H1 (cell line): ENCODE measurements around the gene VPS26A. TPM values are rescaled to one million over a fixed set of nuclear protein-coding genes. Genes with fewer than 3 reads are reported as not detected.

ENCODE experiments used
- CTCF ChIA-PET: fragments of 300-600 bp; sonication (Branson Sonifier 250); formaldehyde crosslinking; loops from one replicate; lab custom pipeline; 2021; ENCODE audit not compliant: partially characterized antibody; lab: Charles Lee
- POLR2A ChIA-PET: fragments of 300-600 bp; sonication (Branson Sonifier 250); formaldehyde crosslinking; loops from one replicate; lab custom pipeline; 2021; ENCODE audit warnings: inconsistent platforms; ENCODE audit not compliant: partially characterized antibody; lab: Charles Lee
- DNase-seq, 2 experiments: peaks; one replicate each; pipeline versions ENCODE4 v3.0.0 to v3.0.0-alpha.2; 2010 to 2022; ENCODE audit warnings: low spot score in 2 of 2, low read depth in 1 of 2, mixed read lengths in 1 of 2
- FAIRE-seq: peaks from 2 replicates; lab custom pipeline; 2011; peaks lifted over from hg19 to GRCh38; lab: Jason Lieb, UNC
- H2AFZ ChIP-seq: 2 replicates; pipeline ENCODE4 v1.8.1; 2012; ENCODE audit warnings: low read length, inconsistent platforms
- H2AK5ac ChIP-seq: 2 replicates; pipeline ENCODE4 v1.6.1; 2013; ENCODE audit warnings: low read depth, low read length
- H2BK120ac ChIP-seq: replicated peaks from 2 replicates; pipeline ENCODE3; 2013; ENCODE audit warnings: low read depth, low read length, inconsistent platforms
- H2BK12ac ChIP-seq: 2 replicates; pipeline ENCODE4 v1.6.1; 2013; ENCODE audit warnings: low read depth, low read length
- H2BK15ac ChIP-seq: 2 replicates; pipeline ENCODE4 v1.6.1; 2013; ENCODE audit warnings: low read length
- H2BK20ac ChIP-seq: 2 replicates; pipeline ENCODE4 v1.6.1; 2013; ENCODE audit warnings: low read length
- H2BK5ac ChIP-seq: 2 replicates; pipeline ENCODE4 v1.6.1; 2013; ENCODE audit warnings: low read depth, low read length
- H3K14ac ChIP-seq: 2 replicates; pipeline ENCODE4 v1.6.1; 2013; ENCODE audit warnings: inconsistent platforms; ENCODE audit not compliant: insufficient read length
- H3K18ac ChIP-seq: 2 replicates; pipeline ENCODE4 v1.6.1; 2013; ENCODE audit warnings: low read length; ENCODE audit errors: extremely low read depth
- H3K23ac ChIP-seq: 2 replicates; pipeline ENCODE4 v1.6.1; 2013; ENCODE audit warnings: inconsistent platforms; ENCODE audit not compliant: insufficient read length
- H3K23me2 ChIP-seq: 2 replicates; pipeline ENCODE4 v1.6.1; 2013; ENCODE audit warnings: low read depth, low read length
- H3K27ac ChIP-seq: 2 replicates; pipeline ENCODE4 v1.6.1; 2011; ENCODE audit warnings: low read depth, low read length, inconsistent platforms
- H3K27me3 ChIP-seq, 4 experiments: replicated peaks in 1 of 4; 1 replicate in 1 of 4; 2 replicates in 3 of 4; pipeline versions ENCODE4 v1.6.1 to v1.8.1; 2011 to 2013; ENCODE audit warnings: low read length in 3 of 4, mild to moderate bottlenecking in 3 of 4, inconsistent platforms in 2 of 4, mixed read lengths in 2 of 4, moderate library complexity in 1 of 4; ENCODE audit not compliant: control insufficient read depth in 3 of 4, insufficient read depth in 3 of 4; ENCODE audit errors: extremely low read depth in 1 of 4
- H3K36me3 ChIP-seq, 4 experiments: 2 replicates each; pipeline versions ENCODE4 v1.6.1 to v1.8.1; 2011 to 2013; ENCODE audit warnings: mild to moderate bottlenecking in 4 of 4, low read length in 3 of 4, moderate library complexity in 2 of 4, control low read depth in 1 of 4, inconsistent platforms in 1 of 4; ENCODE audit not compliant: insufficient read depth in 4 of 4, control insufficient read depth in 2 of 4
- H3K4ac ChIP-seq: replicated peaks from 2 replicates; pipeline ENCODE3; 2013; ENCODE audit warnings: low read length, low read depth, mixed read lengths, inconsistent platforms; ENCODE audit not compliant: insufficient read length
- H3K4me1 ChIP-seq, 4 experiments: replicated peaks in 1 of 4; 1 replicate in 1 of 4; 2 replicates in 3 of 4; pipeline versions ENCODE4 v1.6.1 to v1.8.1; 2011 to 2013; ENCODE audit warnings: low read length in 3 of 4, inconsistent platforms in 2 of 4, mixed read lengths in 1 of 4; ENCODE audit not compliant: insufficient read depth in 4 of 4, control insufficient read depth in 3 of 4
- H3K4me2 ChIP-seq, 2 experiments: 2 replicates each; pipeline versions ENCODE4 v1.6.1 to v1.8.1; 2011 to 2013; ENCODE audit warnings: low read depth in 2 of 2, low read length in 2 of 2, control low read depth in 1 of 2, inconsistent platforms in 1 of 2, mild to moderate bottlenecking in 1 of 2; ENCODE audit not compliant: insufficient read depth in 1 of 2
- H3K4me3 ChIP-seq, 4 experiments: fragments of 200-600, 300-600 bp in 1 of 4; sonication (generic), shearing (Covaris generic), sonication (Bioruptor Twin) in 1 of 4; 2 replicates each; pipeline versions ENCODE4 v1.5.1 to v1.8.1; 2011 to 2016; ENCODE audit warnings: low read length in 4 of 4, low read depth in 3 of 4, control low read depth in 2 of 4, inconsistent platforms in 2 of 4, mild to moderate bottlenecking in 2 of 4, mixed read lengths in 1 of 4, moderate library complexity in 1 of 4; ENCODE audit not compliant: insufficient read depth in 2 of 4; ENCODE audit errors: extremely low read depth in 1 of 4
- H3K56ac ChIP-seq: replicated peaks from 2 replicates; pipeline ENCODE3; 2013; ENCODE audit warnings: low read depth, mild to moderate bottlenecking, mixed read lengths, low read length, inconsistent platforms; ENCODE audit not compliant: insufficient read length
- H3K79me1 ChIP-seq: 2 replicates; pipeline ENCODE4 v1.6.1; 2013; ENCODE audit warnings: low read depth, low read length, control low read depth
- H3K79me2 ChIP-seq, 2 experiments: 2 replicates each; pipeline versions ENCODE4 v1.6.1 to v1.8.1; 2012 to 2013; ENCODE audit warnings: low read length in 2 of 2, mild to moderate bottlenecking in 2 of 2, inconsistent platforms in 1 of 2; ENCODE audit not compliant: insufficient read depth in 2 of 2, control insufficient read depth in 1 of 2
- H3K9ac ChIP-seq, 4 experiments: replicated peaks in 1 of 4; 1 replicate in 1 of 4; 2 replicates in 3 of 4; pipeline versions ENCODE4 v1.6.1 to v1.8.1; 2011 to 2013; ENCODE audit warnings: low read depth in 3 of 4, low read length in 3 of 4, control low read depth in 2 of 4, mild to moderate bottlenecking in 2 of 4, moderate library complexity in 2 of 4, inconsistent platforms in 1 of 4; ENCODE audit errors: extremely low read depth in 1 of 4
- H3K9me3 ChIP-seq, 2 experiments: 2 replicates each; pipeline versions ENCODE4 v1.6.1 to v1.8.1; 2012 to 2013; ENCODE audit warnings: mild to moderate bottlenecking in 2 of 2, moderate library complexity in 2 of 2, control low read depth in 1 of 2, inconsistent platforms in 1 of 2, low read depth in 1 of 2, low read length in 1 of 2, mixed read lengths in 1 of 2; ENCODE audit not compliant: insufficient read depth in 2 of 2
- H4K20me1 ChIP-seq, 2 experiments: replicated peaks in 1 of 2; 2 replicates each; pipeline versions ENCODE3 to v1.8.1; 2011 to 2013; ENCODE audit warnings: inconsistent platforms in 2 of 2, low read length in 2 of 2, mild to moderate bottlenecking in 1 of 2; ENCODE audit not compliant: insufficient read depth in 2 of 2, control insufficient read depth in 1 of 2
- H4K5ac ChIP-seq: 2 replicates; pipeline ENCODE4 v1.6.1; 2013; ENCODE audit warnings: low read length, low read depth, mixed read lengths, inconsistent platforms; ENCODE audit not compliant: insufficient read length
- H4K8ac ChIP-seq: 2 replicates; pipeline ENCODE4 v1.8.0; 2013; ENCODE audit warnings: mild to moderate bottlenecking, moderate library complexity, low read length, inconsistent platforms; ENCODE audit not compliant: insufficient read depth; ENCODE audit errors: extremely low read depth
- H4K91ac ChIP-seq: replicated peaks from 2 replicates; pipeline ENCODE3; 2013; ENCODE audit warnings: low read length, mixed read lengths, inconsistent platforms; ENCODE audit not compliant: insufficient read length
- CBX8 ChIP-seq: fragments of 300-800, 300-1000 bp; sonication (generic); IDR thresholded peaks from 2 replicates; pipeline ENCODE4 v1.7.1; 2016; ENCODE audit warnings: low read depth, low read length, borderline replicate concordance
- CHD2 ChIP-seq: IDR thresholded peaks from 2 replicates; pipeline ENCODE4 v1.6.1; 2012; ENCODE audit warnings: low read length, improper control_type of control experiment
- KDM1A ChIP-seq: fragments of 200-600, 300-600 bp; sonication (generic); IDR thresholded peaks from 2 replicates; pipeline ENCODE4 v1.7.1; 2016; ENCODE audit warnings: mild to moderate bottlenecking, low read length, borderline replicate concordance
- NRF1 ChIP-seq: IDR thresholded peaks from 2 replicates; pipeline ENCODE4 v1.6.1; 2011; ENCODE audit warnings: mild to moderate bottlenecking, low read depth, low read length, improper control_type of control experiment
- POLR2AphosphoS5 ChIP-seq: IDR thresholded peaks from 2 replicates; pipeline ENCODE4 v1.6.1; 2011; ENCODE audit warnings: low read depth, low read length
- SP2 ChIP-seq: IDR thresholded peaks from 2 replicates; pipeline ENCODE4 v1.6.1; 2012; ENCODE audit warnings: mild to moderate bottlenecking, low read length, inconsistent platforms
- SUZ12 ChIP-seq: fragments of 200-600 bp; sonication (generic); IDR thresholded peaks from 2 replicates; pipeline ENCODE4 v1.6.1; 2012; ENCODE audit warnings: mild to moderate bottlenecking, inconsistent platforms, low read length, moderate library complexity, mixed read lengths
- TAF1 ChIP-seq: IDR thresholded peaks from 2 replicates; pipeline ENCODE4 v1.6.1; 2011; ENCODE audit warnings: mild to moderate bottlenecking, low read depth, low read length
- WGBS, 2 experiments: shearing (Covaris generic) in 1 of 2; methylation state at CpG; one replicate each; pipeline versions ENCODE4 v1.1.6 to v1.1.7; 2013 to 2015; ENCODE audit warnings: low lambda C conversion rate in 2 of 2, mixed read lengths in 2 of 2, inconsistent platforms in 1 of 2, low coverage in 1 of 2, missing lambda C conversion rate in 1 of 2; ENCODE audit not compliant: insufficient replicate concordance in 2 of 2, insufficient coverage in 1 of 2, insufficient read length in 1 of 2; ENCODE audit errors: extremely low coverage in 1 of 2, missing lambda C conversion rate in 1 of 2; 5-methylcytosine and 5-hydroxymethylcytosine counted together
- polyA plus RNA-seq, 7 experiments: library from polyadenylated mRNA; depleted of rRNA in 3 of 7; stranded (reverse) in 5 of 7; unstranded in 2 of 7; fragments of >200 nt in 5 of 7; fragments of 200-250 nt in 2 of 7; gene quantifications; 1 replicate in 5 of 7; 2 replicates in 1 of 7; 4 replicates in 1 of 7; pipeline versions ENCODE4 v1.2.1 to v1.2.3, GENCODE V29; 2011 to 2013; ENCODE audit warnings: missing spikeins in 2 of 7, mixed read lengths in 2 of 7
- total RNA-seq: library from RNA; stranded (reverse); fragmentation: NEBNext Ultra II Directional; extraction: Animal tissue kit (Norgen Biotek cat#: 25700); gene quantifications from 2 replicates; pipeline ENCODE4 v1.2.1, GENCODE V29; 2021
- TF ChIP-seq, protein P1 (sequence below): IDR thresholded peaks from 2 replicates; pipeline ENCODE4 v1.6.1; 2012; ENCODE audit warnings: inconsistent platforms

The VPS26A gene
- total and polyA plus RNA-seq, 2 of the 8 experiments (the other 6 are each of a cell fraction or from before 2014, with no cell fraction given) = 10.7 to 44.8 TPM

DNA sequence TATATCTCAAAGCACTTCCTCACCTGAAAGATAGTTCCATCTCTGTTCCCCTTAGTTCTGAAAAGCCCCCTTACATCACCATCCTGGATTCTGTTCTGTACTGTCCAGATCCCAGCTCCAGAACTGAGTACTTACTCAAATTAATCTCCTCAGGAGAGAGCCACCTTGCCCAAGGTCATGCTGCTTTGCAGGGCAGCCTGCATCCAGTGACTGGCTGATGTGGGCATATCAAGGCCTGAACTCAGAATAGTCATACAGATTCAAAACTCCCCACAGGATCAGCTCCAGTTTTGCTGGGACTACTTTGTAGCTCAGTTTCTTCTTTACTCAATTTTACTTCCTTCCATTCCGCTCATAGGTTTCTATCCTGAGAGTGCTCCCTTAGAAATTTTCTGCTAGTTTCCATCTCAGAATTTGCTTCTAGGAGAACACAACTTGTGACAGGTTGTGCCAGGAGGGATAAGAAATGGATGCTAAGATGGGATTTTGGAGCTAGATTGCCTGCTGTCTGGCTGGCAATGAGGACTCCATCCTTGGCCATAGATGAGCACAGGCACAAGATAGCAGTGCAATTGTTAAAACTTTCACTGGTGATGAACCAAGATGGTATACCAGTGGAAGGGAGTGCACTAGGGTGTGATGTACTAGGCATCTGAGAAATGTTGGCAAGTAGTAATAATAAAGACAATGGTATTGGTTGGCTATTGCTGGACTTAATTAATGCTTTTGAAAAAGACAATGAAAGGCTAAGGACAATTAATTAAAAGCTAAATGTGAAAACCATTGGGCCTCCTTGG lies 18.8 kb upstream of the VPS26A start:
- WGBS, 2 experiments = 86% methylated on average over 1 of the region's 1 CpG; no CpG with 5 or more reads in 1 of the 2 experiments
- Histone ChIP-seq H3K27me3 (no peaks in the 10 kb centered on the region), H2AFZ (no peak overlapping the region), H3K27ac (no peak overlapping the region), H3K9ac (no peak overlapping the region), H4K20me1 (no peaks in the 10 kb centered on the region), H3K14ac (no peak overlapping the region), H3K23ac (no peak overlapping the region), H3K4me3 (no peak overlapping the region), H3K4me2 (no peak overlapping the region), H2BK15ac (no peak overlapping the region), H3K18ac (no peak overlapping the region), H4K91ac (no peak overlapping the region), H3K4ac (no peak overlapping the region), H2AK5ac (no peak overlapping the region), H2BK5ac (no peak overlapping the region), H3K56ac (no peak overlapping the region), H3K23me2 (no peaks in the 10 kb centered on the region), H4K5ac (no peak overlapping the region), H3K79me1 (no peaks in the 10 kb centered on the region), H2BK20ac (no peak overlapping the region), H2BK120ac (no peak overlapping the region), H3K79me2 (no peaks in the 10 kb centered on the region), H2BK12ac (no peak overlapping the region), H3K36me3 (no peaks in the 10 kb centered on the region), H4K8ac (no peak overlapping the region), H3K9me3 (no peaks in the 10 kb centered on the region), H3K4me1 (no peaks in the 10 kb centered on the region; a peak in 1 of 7 replicates)
- FAIRE-seq (no peak), DNase-seq (no peak)
- ChIA-PET POLR2A (interaction anchor here (0.8 to 1.4 kb wide), 4 partner anchors 10 to 384 kb away, joined by 3 to 5 read pairs (median 4); partner anchors contain the start of genes CCAR1, SUPV3L1 and VPS26A), CTCF (interaction anchor here (0.6 to 2.7 kb wide), 4 partner anchors 13 to 148 kb away, joined by 3 to 10 read pairs (median 6); no protein-coding TSS in a partner anchor)
- TF ChIP-seq SP2 (no peak), POLR2AphosphoS5 (no peak), TAF1 (no peak), CBX8 (no peak), SUZ12 (no peak), NRF1 (no peak), CHD2 (no peak), KDM1A (no peak)
- TF ChIP-seq, protein P1, sequence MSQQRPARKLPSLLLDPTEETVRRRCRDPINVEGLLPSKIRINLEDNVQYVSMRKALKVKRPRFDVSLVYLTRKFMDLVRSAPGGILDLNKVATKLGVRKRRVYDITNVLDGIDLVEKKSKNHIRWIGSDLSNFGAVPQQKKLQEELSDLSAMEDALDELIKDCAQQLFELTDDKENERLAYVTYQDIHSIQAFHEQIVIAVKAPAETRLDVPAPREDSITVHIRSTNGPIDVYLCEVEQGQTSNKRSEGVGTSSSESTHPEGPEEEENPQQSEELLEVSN = no peak
